ENCODE results near the gene CFAP92. TPM values are rescaled to one million over a fixed set of nuclear protein-coding genes. Genes with fewer than 3 reads are reported as not detected.

The CFAP92 gene
- total RNA-seq, 1 donor from 2014 or later, result 2.0 TPM

DNA sequence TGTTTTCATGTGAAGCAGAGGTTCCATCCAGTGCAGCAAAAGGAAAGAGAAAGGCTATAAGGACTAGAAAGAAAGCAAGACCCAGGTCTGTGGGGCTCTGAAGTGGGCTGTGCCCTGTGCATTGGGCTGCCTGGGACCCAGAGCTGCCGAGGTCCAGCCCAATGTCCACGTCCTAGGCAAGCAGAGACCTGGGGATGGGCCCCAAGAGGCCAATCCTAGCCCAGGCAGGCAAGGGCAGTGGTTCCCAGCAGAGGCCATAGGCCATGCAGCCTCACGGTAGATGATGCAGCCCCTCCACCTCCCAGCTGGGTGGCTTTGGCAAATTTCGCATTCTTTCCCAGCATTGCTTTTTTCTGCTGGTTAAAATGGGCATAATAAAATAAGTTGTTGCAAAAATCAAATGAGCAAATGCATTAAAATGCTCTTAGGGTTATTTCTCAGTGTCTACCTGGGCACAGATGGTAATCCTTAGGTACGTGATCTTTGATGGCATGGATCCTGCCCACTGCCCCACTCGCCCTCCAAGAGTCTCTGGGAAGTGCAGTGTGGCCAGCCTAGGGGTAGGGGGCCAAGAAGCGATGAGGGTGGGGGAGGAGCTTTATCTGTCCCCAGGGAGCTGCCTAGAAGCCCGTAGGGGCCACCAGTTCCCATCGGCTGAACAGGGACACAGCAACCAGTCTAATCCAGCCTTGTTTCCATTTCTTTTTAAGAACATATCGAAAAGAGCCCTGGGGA is 44.4 kb upstream of the CFAP92 start:
- intact Hi-C loops (cut with DNase I), result no loop called here
- Histone ChIP-seq H3K4me1 (peaks cover under 1% of the 10 kb centered on the region), H3K4me3 (no peak overlapping the region), H3K9me3 (no peaks in the 10 kb centered on the region), H3K27me3 (ENCODE audit: low read depth) (no peaks in the 10 kb centered on the region), H3K36me3 (peaks cover 5% of the 10 kb centered on the region), H3K27ac (no peak overlapping the region)
- TF ChIP-seq, protein P1, sequence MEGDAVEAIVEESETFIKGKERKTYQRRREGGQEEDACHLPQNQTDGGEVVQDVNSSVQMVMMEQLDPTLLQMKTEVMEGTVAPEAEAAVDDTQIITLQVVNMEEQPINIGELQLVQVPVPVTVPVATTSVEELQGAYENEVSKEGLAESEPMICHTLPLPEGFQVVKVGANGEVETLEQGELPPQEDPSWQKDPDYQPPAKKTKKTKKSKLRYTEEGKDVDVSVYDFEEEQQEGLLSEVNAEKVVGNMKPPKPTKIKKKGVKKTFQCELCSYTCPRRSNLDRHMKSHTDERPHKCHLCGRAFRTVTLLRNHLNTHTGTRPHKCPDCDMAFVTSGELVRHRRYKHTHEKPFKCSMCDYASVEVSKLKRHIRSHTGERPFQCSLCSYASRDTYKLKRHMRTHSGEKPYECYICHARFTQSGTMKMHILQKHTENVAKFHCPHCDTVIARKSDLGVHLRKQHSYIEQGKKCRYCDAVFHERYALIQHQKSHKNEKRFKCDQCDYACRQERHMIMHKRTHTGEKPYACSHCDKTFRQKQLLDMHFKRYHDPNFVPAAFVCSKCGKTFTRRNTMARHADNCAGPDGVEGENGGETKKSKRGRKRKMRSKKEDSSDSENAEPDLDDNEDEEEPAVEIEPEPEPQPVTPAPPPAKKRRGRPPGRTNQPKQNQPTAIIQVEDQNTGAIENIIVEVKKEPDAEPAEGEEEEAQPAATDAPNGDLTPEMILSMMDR (IDR thresholded peaks at IDR 0.05), result no peak
- ATAC-seq (no peak), DNase-seq (no peak)

DNA sequence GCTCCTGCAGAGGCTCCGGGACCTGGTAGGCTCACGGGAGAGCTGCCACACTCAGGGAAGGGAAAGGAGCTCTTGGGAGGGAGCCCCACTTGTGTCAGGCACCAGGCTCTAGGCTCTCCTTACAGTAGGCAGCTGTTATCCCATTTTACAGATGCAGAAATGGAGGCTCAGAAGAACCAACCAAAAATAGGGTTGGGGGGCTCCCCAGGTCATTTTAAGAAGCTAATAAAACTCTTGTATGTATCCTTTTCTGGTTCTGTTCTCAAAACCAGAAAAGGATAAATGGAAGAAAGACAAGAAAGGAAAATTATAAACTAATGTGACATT is 43.2 kb upstream of the CFAP92 start:
- no peak overlapping the region for H3K27ac ChIP-seq
- TF ChIP-seq, protein P1 (IDR thresholded peaks at IDR 0.05), result no peak
- H3K9me3 ChIP-seq, result no peaks in the 10 kb centered on the region
- intact Hi-C loops (cut with DNase I), result no loop called here
- ATAC-seq (no peak), DNase-seq (no peak)
- peaks cover 6% of the 10 kb centered on the region for H3K4me1 ChIP-seq
- H3K36me3 ChIP-seq, result peaks cover 15% of the 10 kb centered on the region
- H3K4me3 ChIP-seq, result no peak overlapping the region
- H3K27me3 ChIP-seq (ENCODE audit: low read depth), result no peaks in the 10 kb centered on the region

DNA sequence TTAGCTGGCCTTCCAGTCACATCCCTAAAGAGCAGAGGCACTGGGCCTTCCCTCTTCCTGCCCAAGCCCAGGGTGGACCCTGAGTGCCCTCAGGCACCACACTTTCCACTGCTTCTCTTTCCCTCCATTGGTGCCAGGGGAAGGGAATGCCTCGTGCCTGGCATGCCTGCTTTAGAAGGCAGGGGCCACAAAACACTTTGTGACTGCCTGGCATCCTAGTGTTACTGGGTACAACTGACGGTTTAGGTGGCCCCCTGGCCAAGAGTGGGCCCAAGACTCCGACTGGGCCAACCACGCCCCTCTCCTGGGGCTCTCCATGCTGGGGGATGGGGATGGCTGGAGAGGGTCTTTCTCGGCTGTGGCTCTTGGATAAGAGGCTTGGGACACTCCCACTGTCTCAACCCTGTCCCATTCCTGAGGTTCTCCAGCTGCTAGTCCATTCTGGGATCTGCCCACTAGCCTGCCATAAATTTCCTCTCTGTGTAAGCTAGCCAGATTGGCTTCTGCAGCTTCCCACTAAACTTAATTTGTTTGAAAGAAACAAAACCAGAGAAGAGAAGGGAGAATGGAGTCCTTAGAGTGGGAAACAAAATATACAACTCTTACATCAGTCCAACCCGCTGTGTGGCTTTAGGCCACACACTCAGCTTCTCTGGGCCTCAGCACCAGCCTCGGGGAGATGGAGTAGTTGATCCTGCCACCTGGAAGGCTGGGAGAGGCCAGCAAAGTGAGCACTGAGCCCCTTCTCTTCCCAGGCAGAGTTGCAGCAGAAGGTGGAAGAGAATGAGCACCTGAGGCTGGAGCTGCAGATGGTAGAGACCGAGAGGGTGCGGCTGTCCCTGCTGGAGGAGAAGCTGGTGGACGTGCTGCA is 42.6 kb upstream of the CFAP92 start:
- Histone ChIP-seq H3K9me3 (no peaks in the 10 kb centered on the region), H3K4me1 (peaks cover 6% of the 10 kb centered on the region), H3K36me3 (peaks cover 18% of the 10 kb centered on the region), H3K27me3 (ENCODE audit: low read depth) (no peaks in the 10 kb centered on the region), H3K4me3 (no peak overlapping the region), H3K27ac (no peak overlapping the region)
- TF ChIP-seq, protein P1 (IDR thresholded peaks at IDR 0.05), result no peak
- DNase-seq (no peak), ATAC-seq (no peak)
- intact Hi-C loops (cut with DNase I), result no loop called here

DNA sequence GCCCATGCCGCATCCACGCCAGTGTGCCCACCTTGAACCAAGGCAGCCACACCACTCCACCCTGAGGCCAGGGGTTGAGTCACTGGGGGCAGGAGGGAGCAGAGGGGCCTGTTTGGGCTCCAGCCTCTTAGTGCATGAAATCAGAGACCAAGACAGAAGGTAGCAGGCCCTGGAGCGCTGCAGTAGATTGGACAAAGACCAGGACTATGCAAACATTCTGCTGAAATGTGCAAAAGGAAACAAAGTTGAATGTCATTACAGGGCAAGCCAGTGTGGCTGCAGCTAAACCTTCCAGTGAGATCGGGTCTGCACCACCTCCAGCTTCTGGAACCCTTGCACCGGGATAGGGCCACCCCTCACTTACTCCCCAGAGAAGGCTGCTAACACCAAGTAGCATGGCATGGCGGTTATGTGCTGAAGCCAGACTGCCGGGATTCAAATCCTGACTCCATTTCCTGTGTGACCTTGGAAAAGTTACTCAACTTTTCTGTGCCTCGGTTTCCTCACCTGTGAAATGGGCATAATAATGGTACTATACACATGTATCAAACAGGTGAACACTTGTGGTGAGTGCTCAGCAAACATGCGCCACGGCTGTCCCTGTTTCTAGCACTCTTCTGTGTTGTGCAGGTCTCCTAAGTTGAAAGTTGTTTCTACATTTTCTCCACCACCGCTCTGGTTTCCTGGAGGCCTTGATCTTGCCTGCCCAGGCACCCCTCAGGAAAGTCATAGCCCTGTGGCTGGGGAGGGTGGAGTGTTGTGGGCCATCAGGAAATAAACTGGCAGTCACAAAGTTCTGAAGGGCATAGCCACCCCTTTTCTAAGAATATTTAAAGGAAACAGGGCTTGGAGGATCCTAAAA is 41.7 kb upstream of the CFAP92 start:
- no peaks in the 10 kb centered on the region for H3K9me3 ChIP-seq
- peak overlapping the region; percentile 24 for H3K27ac ChIP-seq
- DNase-seq, result no peak
- no peak for ATAC-seq
- peaks cover 23% of the 10 kb centered on the region for H3K36me3 ChIP-seq
- H3K27me3 ChIP-seq (ENCODE audit: low read depth), result no peaks in the 10 kb centered on the region
- peaks cover 6% of the 10 kb centered on the region for H3K4me1 ChIP-seq
- TF ChIP-seq, protein P1 (IDR thresholded peaks at IDR 0.05), result no peak
- no peak overlapping the region for H3K4me3 ChIP-seq
- intact Hi-C loops (cut with DNase I), result no loop called here

DNA sequence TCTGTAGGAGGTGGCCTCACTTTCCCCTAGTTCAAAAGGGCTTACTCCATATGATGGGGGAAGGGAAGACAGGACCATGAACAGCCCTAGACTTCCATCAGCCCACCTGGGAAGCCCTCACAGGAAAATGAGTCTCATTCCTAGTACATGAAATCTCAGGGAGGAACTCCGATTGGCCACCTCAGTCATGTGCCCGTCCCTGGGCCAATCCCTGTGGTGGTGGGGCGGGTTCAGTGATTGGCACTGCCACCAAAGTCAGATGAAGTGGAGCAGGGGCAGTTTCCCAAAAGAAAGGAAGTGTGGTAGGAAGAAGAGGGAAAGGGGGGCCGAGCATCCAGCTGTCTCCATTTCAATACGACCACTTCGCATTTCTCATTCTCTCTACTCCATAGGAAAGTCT is 40.8 kb upstream of the CFAP92 start:
- Histone ChIP-seq H3K27ac (no peak overlapping the region), H3K4me1 (peaks cover 6% of the 10 kb centered on the region), H3K4me3 (no peak overlapping the region), H3K27me3 (ENCODE audit: low read depth) (no peaks in the 10 kb centered on the region), H3K36me3 (peaks cover 23% of the 10 kb centered on the region), H3K9me3 (no peaks in the 10 kb centered on the region)
- DNase-seq, result no peak
- intact Hi-C loops (cut with DNase I), result no loop called here
- no peak for ATAC-seq
- TF ChIP-seq, protein P1 (IDR thresholded peaks at IDR 0.05), result no peak

Measured in lower lobe of right lung (tissue), 2 donors.